NCI-H2107 treated with DMSO at 0.1 percent for 48 hours (cell line): Measurements from ENCODE around the gene EIF2B1.

ENCODE experiments used
- DNase-seq: peaks from one replicate; lab custom pipeline; 2025; ENCODE audit not compliant: unreplicated experiment; lab: John Stamatoyannopoulos, UW

The EIF2B1 gene

DNA sequence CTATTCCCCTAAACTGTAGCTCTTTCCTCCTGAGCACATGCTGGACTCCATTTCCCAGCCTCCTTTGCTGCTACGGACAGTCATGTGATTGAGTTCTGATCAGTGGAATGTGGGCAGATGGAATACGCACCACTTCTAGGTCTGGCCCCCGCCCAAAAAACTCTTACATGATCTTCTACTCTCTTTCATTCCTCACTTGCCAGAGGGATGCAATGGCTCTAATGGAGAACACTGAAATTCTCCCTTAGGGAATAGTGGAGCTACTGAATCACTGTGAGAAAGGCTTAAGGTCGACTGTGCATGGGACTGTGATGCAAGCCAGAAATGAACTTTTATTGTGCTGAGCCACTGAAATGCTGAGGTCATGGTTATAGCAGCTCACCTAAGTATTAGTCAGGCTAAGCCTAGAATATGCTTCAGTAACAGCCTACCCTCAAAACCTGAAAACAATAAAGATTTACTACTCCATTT, 62.1 kb downstream of the EIF2B1 start:
- no peak for DNase-seq
